Measurements from ENCODE around the gene MDFIC.

Gene MDFIC

DNA sequence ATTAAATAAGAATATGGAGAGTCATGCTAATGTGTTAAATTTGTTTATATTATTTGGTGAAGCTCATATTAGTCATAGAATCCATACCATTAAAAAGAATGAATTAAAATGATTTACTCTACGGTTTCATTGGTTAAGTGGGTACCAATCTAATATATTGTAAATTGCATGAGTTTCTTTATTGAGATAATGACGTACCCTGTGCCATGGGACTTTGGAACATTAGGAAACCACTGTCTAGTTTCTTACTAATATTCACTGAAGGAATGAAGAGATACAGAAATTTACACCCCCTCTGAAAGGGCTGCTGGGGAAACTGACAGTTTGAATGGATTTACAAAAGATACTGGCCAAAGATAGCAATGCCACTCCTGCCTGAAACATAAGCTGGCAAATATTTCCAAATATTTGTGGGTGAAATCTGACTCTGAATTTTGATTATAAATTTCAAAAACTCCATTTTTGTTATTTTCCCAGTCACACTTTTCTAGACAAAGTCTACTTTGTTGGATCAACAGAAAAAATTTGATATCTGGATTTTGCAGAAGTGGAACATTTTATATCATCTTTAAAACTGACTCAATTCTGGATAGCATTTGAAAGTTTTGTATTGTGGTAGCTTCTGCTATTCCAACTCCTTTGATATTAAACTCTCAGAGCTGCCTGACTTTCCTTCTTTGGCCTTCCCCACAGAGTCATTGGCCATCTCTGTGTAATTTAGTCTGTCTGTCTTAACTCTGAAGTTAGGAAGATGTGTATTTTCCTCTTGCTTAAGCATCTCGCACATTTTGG, 22.3 kb downstream of the MDFIC start:
- Histone ChIP-seq H3K9ac (ENCODE audit: low read depth, low read length) (no peak overlapping the region), H4K20me1 (ENCODE audit: insufficient read depth, low read length) (peaks cover 19% of the 10 kb centered on the region; the same call in 1 of the 2 replicates), H3K27me3 (ENCODE audit: insufficient read depth, low read length, poor library complexity) (no peaks in the 10 kb centered on the region), H3K4me3 (ENCODE audit: low read depth in 1 of 2, low read length in 2 of 2) (no peak overlapping the region), H3K27ac (ENCODE audit: low read length) (no peak overlapping the region), H3K36me3 (ENCODE audit: insufficient read depth, low read length) (peaks cover 55% of the 10 kb centered on the region), H3K4me1 (ENCODE audit: insufficient read depth, low read length) (peaks cover 21% of the 10 kb centered on the region), H2AFZ (ENCODE audit: low read depth, low read length) (no peak overlapping the region), H3K9me3 (ENCODE audit: insufficient read depth, low read length, severe bottlenecking) (no peaks in the 10 kb centered on the region), H3K79me2 (ENCODE audit: insufficient read depth, low read length) (peaks cover 72% of the 10 kb centered on the region), H3K4me2 (ENCODE audit: insufficient read depth, low read length) (no peak overlapping the region)
- ATAC-seq (ENCODE audit: insufficient read depth, low read depth) (no peak), DNase-seq (no peak)
- TF ChIP-seq EZH2 (IDR thresholded peaks at IDR 0.05; ENCODE audit: borderline replicate concordance, low read depth, low read length, severe bottlenecking): no peak
- TF ChIP-seq, protein P1, sequence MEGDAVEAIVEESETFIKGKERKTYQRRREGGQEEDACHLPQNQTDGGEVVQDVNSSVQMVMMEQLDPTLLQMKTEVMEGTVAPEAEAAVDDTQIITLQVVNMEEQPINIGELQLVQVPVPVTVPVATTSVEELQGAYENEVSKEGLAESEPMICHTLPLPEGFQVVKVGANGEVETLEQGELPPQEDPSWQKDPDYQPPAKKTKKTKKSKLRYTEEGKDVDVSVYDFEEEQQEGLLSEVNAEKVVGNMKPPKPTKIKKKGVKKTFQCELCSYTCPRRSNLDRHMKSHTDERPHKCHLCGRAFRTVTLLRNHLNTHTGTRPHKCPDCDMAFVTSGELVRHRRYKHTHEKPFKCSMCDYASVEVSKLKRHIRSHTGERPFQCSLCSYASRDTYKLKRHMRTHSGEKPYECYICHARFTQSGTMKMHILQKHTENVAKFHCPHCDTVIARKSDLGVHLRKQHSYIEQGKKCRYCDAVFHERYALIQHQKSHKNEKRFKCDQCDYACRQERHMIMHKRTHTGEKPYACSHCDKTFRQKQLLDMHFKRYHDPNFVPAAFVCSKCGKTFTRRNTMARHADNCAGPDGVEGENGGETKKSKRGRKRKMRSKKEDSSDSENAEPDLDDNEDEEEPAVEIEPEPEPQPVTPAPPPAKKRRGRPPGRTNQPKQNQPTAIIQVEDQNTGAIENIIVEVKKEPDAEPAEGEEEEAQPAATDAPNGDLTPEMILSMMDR (IDR thresholded peaks at IDR 0.05; ENCODE audit: borderline replicate concordance, extremely low read depth, low read length, poor library complexity, severe bottlenecking): no peak

GRCh38 chr7:114944745-114945625, 23.1 kb downstream of the MDFIC start:
- no peak overlapping the region for H3K4me2 ChIP-seq (ENCODE audit: insufficient read depth, low read length)
- no peak for TF ChIP-seq EZH2 (IDR thresholded peaks at IDR 0.05; ENCODE audit: borderline replicate concordance, low read depth, low read length, severe bottlenecking)
- TF ChIP-seq, protein P1 (IDR thresholded peaks at IDR 0.05; ENCODE audit: borderline replicate concordance, extremely low read depth, low read length, poor library complexity, severe bottlenecking): no peak
- no peak for ATAC-seq (ENCODE audit: insufficient read depth, low read depth)
- peaks cover 55% of the 10 kb centered on the region for H3K36me3 ChIP-seq (ENCODE audit: insufficient read depth, low read length)
- H3K9me3 ChIP-seq (ENCODE audit: insufficient read depth, low read length, severe bottlenecking): no peaks in the 10 kb centered on the region
- peaks cover 72% of the 10 kb centered on the region for H3K79me2 ChIP-seq (ENCODE audit: insufficient read depth, low read length)
- no peak overlapping the region for H3K4me3 ChIP-seq (ENCODE audit: low read depth in 1 of 2, low read length in 2 of 2)
- H2AFZ ChIP-seq (ENCODE audit: low read depth, low read length): no peak overlapping the region
- no peak overlapping the region for H3K9ac ChIP-seq (ENCODE audit: low read depth, low read length)
- H3K27me3 ChIP-seq (ENCODE audit: insufficient read depth, low read length, poor library complexity): no peaks in the 10 kb centered on the region
- H3K27ac ChIP-seq (ENCODE audit: low read length): no peak overlapping the region
- H4K20me1 ChIP-seq (ENCODE audit: insufficient read depth, low read length): peaks cover 19% of the 10 kb centered on the region; the same call in 1 of the 2 replicates
- peaks cover 27% of the 10 kb centered on the region for H3K4me1 ChIP-seq (ENCODE audit: insufficient read depth, low read length)
- DNase-seq: no peak

- H2AFZ ChIP-seq (ENCODE audit: low read depth, low read length): no peak overlapping the region
- no peak overlapping the region for H3K4me2 ChIP-seq (ENCODE audit: insufficient read depth, low read length)
- peaks cover 27% of the 10 kb centered on the region for H3K4me1 ChIP-seq (ENCODE audit: insufficient read depth, low read length)
- peaks cover 12% of the 10 kb centered on the region; the same call in 1 of the 2 replicates for H4K20me1 ChIP-seq (ENCODE audit: insufficient read depth, low read length)
- peaks cover 39% of the 10 kb centered on the region for H3K36me3 ChIP-seq (ENCODE audit: insufficient read depth, low read length)
- peaks cover 68% of the 10 kb centered on the region for H3K79me2 ChIP-seq (ENCODE audit: insufficient read depth, low read length)
- TF ChIP-seq EZH2 (IDR thresholded peaks at IDR 0.05; ENCODE audit: borderline replicate concordance, low read depth, low read length, severe bottlenecking): no peak
- TF ChIP-seq, protein P1 (IDR thresholded peaks at IDR 0.05; ENCODE audit: borderline replicate concordance, extremely low read depth, low read length, poor library complexity, severe bottlenecking): no peak
- ATAC-seq (ENCODE audit: insufficient read depth, low read depth) (peak; percentile 66), DNase-seq (no peak)
- H3K4me3 ChIP-seq (ENCODE audit: low read depth in 1 of 2, low read length in 2 of 2): no peak overlapping the region
- no peak overlapping the region for H3K27ac ChIP-seq (ENCODE audit: low read length)
- no peaks in the 10 kb centered on the region for H3K9me3 ChIP-seq (ENCODE audit: insufficient read depth, low read length, severe bottlenecking)
- H3K27me3 ChIP-seq (ENCODE audit: insufficient read depth, low read length, poor library complexity): no peaks in the 10 kb centered on the region
- no peak overlapping the region for H3K9ac ChIP-seq (ENCODE audit: low read depth, low read length)
Observed at GRCh38 chr7:114949231-114949630, 27.3 kb downstream of the MDFIC start.

Data from DND-41 (cell line).